ENCODE measurements around the gene FBLIM1.

Gene FBLIM1

DNA sequence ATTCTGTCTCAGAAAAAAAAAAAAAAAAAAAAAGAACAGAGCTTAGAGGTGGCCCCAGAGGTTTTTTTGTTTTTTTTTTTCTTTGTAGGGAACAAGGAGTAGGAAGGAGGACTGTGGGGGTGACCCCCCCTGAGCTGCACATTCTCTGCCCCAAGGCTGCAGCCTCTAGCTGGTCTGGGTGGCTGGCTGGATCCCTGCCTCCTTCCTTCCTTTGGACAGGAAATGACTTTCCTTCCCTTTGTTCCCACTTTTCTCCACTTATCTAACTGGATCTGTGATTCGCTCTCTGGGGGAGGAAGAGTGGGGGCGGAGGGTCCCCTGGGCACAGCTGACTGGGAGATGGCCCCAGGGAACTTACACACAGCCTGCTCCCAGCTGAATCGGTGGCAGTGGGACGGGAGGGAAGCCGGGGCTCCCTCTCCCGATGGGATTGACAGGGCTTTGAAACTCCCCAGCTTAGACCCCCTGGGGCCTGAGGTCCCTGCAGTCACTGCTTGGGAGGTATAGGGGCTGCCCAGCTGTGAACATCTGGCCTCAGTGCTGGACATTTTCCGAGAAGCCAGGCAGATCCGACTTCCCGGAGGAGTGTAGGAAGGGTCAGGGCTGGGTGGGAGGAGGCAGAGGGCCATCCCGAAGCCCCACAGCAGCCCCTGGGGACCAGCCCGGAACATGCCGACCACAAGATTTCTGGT, 2.1 kb downstream of the FBLIM1 start:
- CTCF ChIA-PET = interaction anchor here (0.5 kb wide), 1 partner anchor 153 kb away, joined by 3 read pairs; no protein-coding TSS in a partner anchor

GRCh38 chr1:15761366-15762128, 3.0 kb downstream of the FBLIM1 start:
- WGBS (ENCODE audit: insufficient coverage) = 56% methylated on average over 5 of the region's 8 CpGs
- ChIA-PET CTCF (no interaction called here), POLR2A (interaction anchor here (0.6 kb wide), 1 partner anchor 60 kb away, joined by 4 read pairs; no protein-coding TSS in a partner anchor)
- Histone ChIP-seq H3K9me3 (ENCODE audit: control extremely low read depth in 1 of 5, control insufficient read depth in 4 of 5, insufficient read depth in 2 of 5, low read depth in 1 of 5, low read length in 4 of 5) (no peaks in the 10 kb centered on the region), H3K27me3 (replicated peaks in 2 of 5; ENCODE audit: control insufficient read depth in 4 of 5, insufficient read depth in 5 of 5, low read length in 4 of 5) (peaks cover 0 to 64% (median 30%) of the 10 kb centered on the region in 5 experiments), H3K36me3 (ENCODE audit: control insufficient read depth in 4 of 4, insufficient read depth in 4 of 4, low read length in 3 of 4) (no peaks in the 10 kb centered on the region), H3K4me1 (ENCODE audit: control extremely low read depth in 1 of 4, control insufficient read depth in 4 of 4, insufficient read depth in 4 of 4, low read length in 3 of 4) (peaks cover 0 to 13% (median 6%) of the 10 kb centered on the region in 4 experiments), H3K4me3 (ENCODE audit: control insufficient read depth in 1 of 7, extremely low read depth in 1 of 7, insufficient read depth in 4 of 7, low read depth in 2 of 7, low read length in 6 of 7) (no peak overlapping the region), H3K27ac (ENCODE audit: insufficient read depth in 1 of 2, low read depth in 1 of 2, low read length in 2 of 2, poor library complexity in 1 of 2, severe bottlenecking in 2 of 2) (no peak overlapping the region)
- DNase-seq = peak in 1 of 3 donors; percentile 29

More for the DNA sequence above, 2.1 kb downstream of the FBLIM1 start:
- Histone ChIP-seq H3K27ac (ENCODE audit: insufficient read depth in 1 of 2, low read depth in 1 of 2, low read length in 2 of 2, poor library complexity in 1 of 2, severe bottlenecking in 2 of 2) (no peak overlapping the region), H3K36me3 (ENCODE audit: control insufficient read depth in 4 of 4, insufficient read depth in 4 of 4, low read length in 3 of 4) (no peaks in the 10 kb centered on the region), H3K4me3 (ENCODE audit: control insufficient read depth in 1 of 7, extremely low read depth in 1 of 7, insufficient read depth in 4 of 7, low read depth in 2 of 7, low read length in 6 of 7) (no peak overlapping the region), H3K4me1 (ENCODE audit: control extremely low read depth in 1 of 4, control insufficient read depth in 4 of 4, insufficient read depth in 4 of 4, low read length in 3 of 4) (peaks cover 0 to 21% (median 12%) of the 10 kb centered on the region in 4 experiments), H3K27me3 (replicated peaks in 2 of 5; ENCODE audit: control insufficient read depth in 4 of 5, insufficient read depth in 5 of 5, low read length in 4 of 5) (peaks cover 0 to 72% (median 34%) of the 10 kb centered on the region in 5 experiments), H3K9me3 (ENCODE audit: control extremely low read depth in 1 of 5, control insufficient read depth in 4 of 5, insufficient read depth in 2 of 5, low read depth in 1 of 5, low read length in 4 of 5) (no peaks in the 10 kb centered on the region)
- POLR2A ChIA-PET = no interaction called here
- no peak for DNase-seq
- 69% methylated on average over 11 of the region's 12 CpGs for WGBS (ENCODE audit: insufficient coverage)

DNA sequence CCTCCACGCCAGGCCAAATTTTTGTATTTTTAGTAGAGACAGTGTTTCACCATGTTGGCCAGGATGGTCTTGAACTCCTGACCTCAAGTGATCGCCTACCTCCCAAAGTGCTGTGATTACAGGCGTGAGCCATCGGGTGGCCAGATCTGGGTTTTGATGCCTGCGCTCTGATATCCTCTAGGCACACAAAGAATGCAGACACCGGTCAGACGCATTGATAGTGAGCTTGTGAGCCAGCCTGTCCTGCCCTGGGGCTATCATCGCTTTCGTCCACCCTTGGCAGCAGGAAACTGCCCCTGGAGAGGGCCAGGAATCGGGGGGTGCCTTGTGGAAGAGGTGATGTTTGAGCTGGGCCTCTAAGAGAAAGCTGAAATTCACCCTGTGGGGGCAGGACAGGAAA, 4.0 kb downstream of the FBLIM1 start:
- CTCF ChIA-PET = interaction anchor here (1.2 kb wide), 1 partner anchor 9 kb away, joined by 3 read pairs; no protein-coding TSS in a partner anchor
- no peak overlapping the region for H3K4me3 ChIP-seq (ENCODE audit: control insufficient read depth in 1 of 7, extremely low read depth in 1 of 7, insufficient read depth in 4 of 7, low read depth in 2 of 7, low read length in 6 of 7)
- no peak for DNase-seq
- H3K27ac ChIP-seq (ENCODE audit: insufficient read depth in 1 of 2, low read depth in 1 of 2, low read length in 2 of 2, poor library complexity in 1 of 2, severe bottlenecking in 2 of 2) = no peak overlapping the region
- 83% methylated on average over 10 of the region's 10 CpGs for WGBS (ENCODE audit: insufficient coverage)
- peaks cover 0 to 10% (median 4%) of the 10 kb centered on the region in 4 experiments for H3K4me1 ChIP-seq (ENCODE audit: control extremely low read depth in 1 of 4, control insufficient read depth in 4 of 4, insufficient read depth in 4 of 4, low read length in 3 of 4)
- peaks cover 0 to 54% (median 23%) of the 10 kb centered on the region in 5 experiments for H3K27me3 ChIP-seq (replicated peaks in 2 of 5; ENCODE audit: control insufficient read depth in 4 of 5, insufficient read depth in 5 of 5, low read length in 4 of 5)
- H3K9me3 ChIP-seq (ENCODE audit: control extremely low read depth in 1 of 5, control insufficient read depth in 4 of 5, insufficient read depth in 2 of 5, low read depth in 1 of 5, low read length in 4 of 5) = no peaks in the 10 kb centered on the region
- POLR2A ChIA-PET = no interaction called here
- H3K36me3 ChIP-seq (ENCODE audit: control insufficient read depth in 4 of 4, insufficient read depth in 4 of 4, low read length in 3 of 4) = no peaks in the 10 kb centered on the region

- Histone ChIP-seq H3K4me3 (ENCODE audit: control insufficient read depth in 1 of 7, extremely low read depth in 1 of 7, insufficient read depth in 4 of 7, low read depth in 2 of 7, low read length in 6 of 7) (no peak overlapping the region), H3K9me3 (ENCODE audit: control extremely low read depth in 1 of 5, control insufficient read depth in 4 of 5, insufficient read depth in 2 of 5, low read depth in 1 of 5, low read length in 4 of 5) (no peaks in the 10 kb centered on the region), H3K36me3 (ENCODE audit: control insufficient read depth in 4 of 4, insufficient read depth in 4 of 4, low read length in 3 of 4) (no peaks in the 10 kb centered on the region), H3K27me3 (replicated peaks in 2 of 5; ENCODE audit: control insufficient read depth in 4 of 5, insufficient read depth in 5 of 5, low read length in 4 of 5) (peaks cover 0 to 39% (median 17%) of the 10 kb centered on the region in 5 experiments), H3K4me1 (ENCODE audit: control extremely low read depth in 1 of 4, control insufficient read depth in 4 of 4, insufficient read depth in 4 of 4, low read length in 3 of 4) (peaks cover 0 to 1% (median under 1%) of the 10 kb centered on the region in 4 experiments), H3K27ac (ENCODE audit: insufficient read depth in 1 of 2, low read depth in 1 of 2, low read length in 2 of 2, poor library complexity in 1 of 2, severe bottlenecking in 2 of 2) (no peak overlapping the region)
- DNase-seq = no peak
- WGBS (ENCODE audit: insufficient coverage) = 86% methylated on average over 10 of the region's 10 CpGs
- ChIA-PET POLR2A (no interaction called here), CTCF (no interaction called here)
Measured at GRCh38 chr1:15764269-15764764, 5.7 kb downstream of the FBLIM1 start.

DNA sequence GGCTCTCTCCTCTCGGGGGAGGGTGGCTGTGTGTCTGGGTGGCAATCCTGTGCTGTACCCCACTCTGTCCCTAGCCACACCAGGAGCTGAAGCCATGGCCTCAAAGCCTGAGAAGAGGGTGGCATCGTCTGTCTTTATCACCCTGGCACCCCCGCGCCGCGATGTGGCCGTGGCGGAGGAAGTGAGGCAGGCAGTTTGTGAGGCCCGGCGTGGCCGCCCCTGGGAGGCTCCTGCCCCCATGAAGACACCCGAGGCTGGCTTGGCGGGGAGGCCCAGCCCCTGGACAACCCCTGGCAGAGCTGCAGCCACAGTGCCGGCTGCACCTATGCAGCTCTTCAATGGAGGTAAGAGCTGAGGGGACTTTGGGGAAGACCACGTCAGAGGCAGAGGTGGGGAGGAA, 6.3 kb downstream of the FBLIM1 start:
- ChIA-PET POLR2A (no interaction called here), CTCF (no interaction called here)
- no peaks in the 10 kb centered on the region for H3K36me3 ChIP-seq (ENCODE audit: control insufficient read depth in 4 of 4, insufficient read depth in 4 of 4, low read length in 3 of 4)
- no peak overlapping the region for H3K27ac ChIP-seq (ENCODE audit: insufficient read depth in 1 of 2, low read depth in 1 of 2, low read length in 2 of 2, poor library complexity in 1 of 2, severe bottlenecking in 2 of 2)
- H3K27me3 ChIP-seq (replicated peaks in 2 of 5; ENCODE audit: control insufficient read depth in 4 of 5, insufficient read depth in 5 of 5, low read length in 4 of 5) = peaks cover 0 to 33% (median 13%) of the 10 kb centered on the region in 5 experiments
- DNase-seq = no peak
- no peaks in the 10 kb centered on the region for H3K9me3 ChIP-seq (ENCODE audit: control extremely low read depth in 1 of 5, control insufficient read depth in 4 of 5, insufficient read depth in 2 of 5, low read depth in 1 of 5, low read length in 4 of 5)
- 90% methylated on average over 12 of the region's 15 CpGs for WGBS (ENCODE audit: insufficient coverage)
- no peak overlapping the region for H3K4me3 ChIP-seq (ENCODE audit: control insufficient read depth in 1 of 7, extremely low read depth in 1 of 7, insufficient read depth in 4 of 7, low read depth in 2 of 7, low read length in 6 of 7)
- H3K4me1 ChIP-seq (ENCODE audit: control extremely low read depth in 1 of 4, control insufficient read depth in 4 of 4, insufficient read depth in 4 of 4, low read length in 3 of 4) = no peaks in the 10 kb centered on the region

GRCh38 chr1:15765495-15766194, 7.0 kb downstream of the FBLIM1 start:
- no peak overlapping the region for H3K4me3 ChIP-seq (ENCODE audit: control insufficient read depth in 1 of 7, extremely low read depth in 1 of 7, insufficient read depth in 4 of 7, low read depth in 2 of 7, low read length in 6 of 7)
- peaks cover 0 to 25% (median 10%) of the 10 kb centered on the region in 5 experiments for H3K27me3 ChIP-seq (replicated peaks in 2 of 5; ENCODE audit: control insufficient read depth in 4 of 5, insufficient read depth in 5 of 5, low read length in 4 of 5)
- ChIA-PET POLR2A (no interaction called here), CTCF (interaction anchor here (0.6 kb wide), 1 partner anchor 218 kb away, joined by 3 read pairs; no protein-coding TSS in a partner anchor)
- H3K36me3 ChIP-seq (ENCODE audit: control insufficient read depth in 4 of 4, insufficient read depth in 4 of 4, low read length in 3 of 4) = no peaks in the 10 kb centered on the region
- DNase-seq = no peak
- no peaks in the 10 kb centered on the region for H3K9me3 ChIP-seq (ENCODE audit: control extremely low read depth in 1 of 5, control insufficient read depth in 4 of 5, insufficient read depth in 2 of 5, low read depth in 1 of 5, low read length in 4 of 5)
- WGBS (ENCODE audit: insufficient coverage) = 93% methylated on average over 20 of the region's 20 CpGs
- no peaks in the 10 kb centered on the region for H3K4me1 ChIP-seq (ENCODE audit: control extremely low read depth in 1 of 4, control insufficient read depth in 4 of 4, insufficient read depth in 4 of 4, low read length in 3 of 4)
- H3K27ac ChIP-seq (ENCODE audit: insufficient read depth in 1 of 2, low read depth in 1 of 2, low read length in 2 of 2, poor library complexity in 1 of 2, severe bottlenecking in 2 of 2) = no peak overlapping the region
